GM19452 (cell line): ENCODE measurements around the gene CEP164.

ENCODE experiments used
- ATAC-seq: cut with Tn5 transposase; IDR thresholded peaks from one replicate; pipeline ENCODE4 v1.9.1; 2021; ENCODE audit not compliant: unreplicated experiment

Gene CEP164

DNA sequence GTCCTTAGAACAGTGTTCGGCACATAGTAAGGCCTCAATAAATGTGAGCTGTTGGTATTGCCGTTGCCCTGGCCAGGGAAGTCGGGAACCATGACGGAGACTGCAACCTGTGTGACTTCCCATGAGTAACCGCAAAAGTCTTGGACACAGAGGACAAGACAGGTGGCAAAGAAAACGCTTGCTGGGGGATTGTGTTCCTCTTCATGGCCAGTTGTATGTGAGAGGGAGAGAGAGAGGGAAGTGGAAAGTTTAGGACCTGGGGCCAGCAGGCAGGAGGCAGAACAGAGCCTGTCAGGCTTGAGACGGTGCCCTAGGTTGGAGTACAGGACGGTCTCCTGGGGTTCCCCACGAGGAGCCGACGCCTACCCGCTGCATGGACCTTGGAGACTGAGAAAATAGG lies 90.2 kb downstream of the CEP164 start:
- ATAC-seq: no peak

GRCh38 chr11:117418737-117419481 lies 91.3 kb downstream of the CEP164 start:
- ATAC-seq: no peak

DNA sequence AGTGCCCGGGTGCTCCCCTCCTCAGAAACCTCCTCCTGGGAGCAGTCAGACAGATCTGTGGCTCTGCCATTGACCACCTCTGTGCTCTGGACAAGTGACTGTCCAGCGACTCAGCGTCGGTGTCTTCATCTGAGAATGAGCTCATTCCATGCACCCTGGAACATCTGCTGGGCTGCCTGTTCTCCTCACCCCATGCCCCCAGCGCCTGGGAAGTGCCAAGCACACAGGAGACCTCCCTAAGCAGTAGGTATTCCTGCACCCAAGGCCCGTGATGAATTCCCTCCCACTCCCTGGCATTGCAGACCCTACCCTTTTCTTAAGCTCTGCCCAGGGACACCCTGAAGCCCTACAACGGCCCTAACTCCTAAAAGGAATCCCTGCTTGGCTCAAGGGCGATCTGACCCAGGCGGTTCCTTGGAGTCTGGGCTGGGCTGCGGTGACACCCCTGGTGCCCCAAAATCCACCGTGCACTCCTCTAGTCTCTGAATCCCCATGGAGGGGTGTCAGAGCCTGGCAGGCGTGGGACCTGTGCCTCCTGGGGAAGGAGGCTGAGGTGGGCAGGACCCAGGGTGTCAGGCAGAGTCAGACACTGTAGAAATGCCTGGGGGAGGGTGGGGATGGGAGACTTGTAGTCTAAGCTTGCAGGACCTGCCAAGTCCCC lies 92.0 kb downstream of the CEP164 start:
- no peak for ATAC-seq

DNA sequence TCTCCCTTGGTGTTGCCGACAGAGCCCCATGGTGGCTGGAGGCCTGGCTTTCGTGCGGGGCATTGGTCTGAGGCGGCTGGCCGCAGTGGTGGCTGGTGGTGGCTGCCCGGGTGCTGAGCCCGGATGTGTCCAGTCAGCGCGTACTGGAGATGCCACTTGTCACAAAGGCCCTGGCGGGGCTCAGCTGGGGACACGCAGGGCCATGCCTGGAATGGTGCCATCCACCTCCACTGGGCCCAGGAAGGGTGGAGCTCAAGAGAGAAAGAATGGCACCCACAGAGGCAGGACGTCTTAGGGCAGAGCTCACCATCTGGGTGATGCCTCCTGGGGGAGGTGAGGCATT lies 92.5 kb downstream of the CEP164 start:
- ATAC-seq: no peak

DNA sequence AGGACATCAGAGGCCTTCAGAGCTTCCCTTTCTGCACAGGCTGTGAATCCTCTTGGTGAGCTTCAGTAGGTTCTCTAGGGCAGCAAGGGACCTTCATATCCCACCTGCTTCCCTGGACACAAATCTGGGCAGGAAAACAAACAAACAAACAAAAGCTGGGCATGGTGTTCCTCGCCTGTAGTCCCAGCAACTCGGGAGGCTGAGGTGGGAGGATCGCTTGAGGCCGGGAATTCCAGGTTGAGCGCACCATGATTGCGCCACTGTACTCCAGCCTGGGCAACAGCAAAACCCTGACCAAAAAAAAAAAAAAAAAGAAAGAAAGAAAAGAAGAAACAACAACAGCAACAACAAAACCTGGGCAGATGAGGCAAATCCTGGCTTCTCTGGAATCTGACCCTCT lies 92.9 kb downstream of the CEP164 start:
- no peak for ATAC-seq

GRCh38 chr11:117421041-117421440 lies 93.4 kb downstream of the CEP164 start:
- no peak for ATAC-seq

DNA sequence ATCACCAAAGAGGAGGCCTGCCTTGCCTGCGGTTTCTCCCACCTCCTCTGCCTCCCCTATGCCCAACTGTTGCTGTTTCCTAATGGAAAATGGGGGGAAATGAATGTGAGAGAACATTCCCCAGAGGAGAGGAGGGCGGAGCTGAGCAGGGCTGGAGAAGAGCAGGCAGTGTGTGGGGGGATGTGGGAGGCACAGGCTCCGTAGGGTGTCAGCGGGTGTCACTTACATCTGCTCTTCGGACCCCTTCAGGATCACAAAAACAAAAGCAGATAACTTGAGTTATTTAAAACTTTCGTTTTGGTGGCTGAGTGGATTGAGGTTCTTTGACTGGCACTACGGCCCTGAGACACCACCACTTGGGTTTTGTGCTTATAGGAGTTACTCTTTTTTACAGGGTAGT lies 93.8 kb downstream of the CEP164 start:
- no peak for ATAC-seq

DNA sequence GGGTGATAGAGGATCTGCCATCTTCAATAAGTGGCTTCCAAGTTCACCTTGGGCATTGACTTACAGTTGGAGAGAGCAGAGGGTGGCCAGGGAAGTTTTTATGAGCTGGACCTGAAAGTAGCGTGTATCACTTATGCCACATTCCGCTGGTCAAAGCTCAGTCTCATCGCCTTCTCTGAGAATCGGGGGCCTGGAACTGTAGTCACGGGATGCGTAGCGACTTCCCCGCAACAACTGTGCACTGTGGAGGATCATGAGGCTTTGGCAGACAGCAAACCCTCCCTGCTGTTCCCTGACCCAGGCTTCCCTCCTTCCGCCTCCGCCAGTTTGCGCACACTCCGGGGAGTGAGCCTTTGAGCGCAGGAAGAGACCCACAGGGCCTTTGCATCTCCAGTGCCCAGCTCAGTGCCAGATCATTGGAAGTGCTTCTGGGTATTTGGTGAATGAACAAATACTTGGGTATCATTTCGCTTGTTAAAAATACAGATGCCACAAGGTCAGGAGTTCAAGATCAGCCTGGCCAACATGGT lies 95.5 kb downstream of the CEP164 start:
- ATAC-seq: no peak

DNA sequence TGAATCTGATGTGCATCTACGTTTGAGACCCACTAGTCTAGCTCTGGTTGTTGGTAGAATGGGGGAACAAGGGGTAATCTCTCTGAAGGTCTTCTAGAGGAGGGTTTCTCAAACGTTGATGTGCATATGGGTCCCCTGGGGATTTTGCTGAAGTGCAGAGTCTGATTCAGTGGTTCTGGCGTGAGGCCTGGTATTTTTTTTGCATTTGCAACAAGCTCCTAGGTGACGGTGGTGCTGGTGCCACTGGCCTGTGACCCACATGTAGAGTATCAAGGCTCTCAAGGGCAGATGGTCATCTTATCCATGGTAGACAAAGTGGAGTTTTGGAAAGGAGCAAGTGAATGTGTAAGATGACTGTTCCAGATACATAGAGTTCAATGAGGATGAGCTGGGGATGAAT lies 97.1 kb downstream of the CEP164 start:
- ATAC-seq: no peak

DNA sequence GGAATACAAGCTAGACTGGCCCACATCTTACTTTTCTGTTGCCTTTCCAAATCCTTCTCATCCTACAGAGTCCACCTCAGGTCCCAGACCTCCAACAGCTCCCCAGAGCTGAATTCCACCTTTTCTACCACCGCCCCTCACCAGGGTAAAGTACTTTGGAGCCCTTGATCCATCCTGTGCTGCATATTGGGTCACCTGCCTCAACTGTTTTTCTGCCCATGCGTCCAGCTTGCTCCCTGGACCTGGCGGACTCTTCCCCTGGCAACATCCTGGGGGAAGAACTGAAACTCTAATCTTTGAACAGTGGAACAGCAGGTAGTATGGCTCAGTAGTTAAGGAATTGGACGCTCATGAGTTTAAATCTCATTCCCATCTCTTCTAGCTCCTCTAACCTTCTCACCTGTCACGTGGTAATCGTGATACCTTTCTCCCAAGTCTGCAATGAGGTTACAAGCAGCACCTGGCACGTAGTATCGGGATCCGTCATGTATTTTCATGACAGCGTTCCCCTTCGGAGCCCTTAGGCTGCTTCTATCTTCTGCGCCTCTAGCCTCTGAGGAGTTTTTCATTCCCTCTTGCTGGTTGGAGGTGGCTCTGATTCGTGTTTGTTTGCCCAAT lies 98.1 kb downstream of the CEP164 start:
- ATAC-seq: no peak

DNA sequence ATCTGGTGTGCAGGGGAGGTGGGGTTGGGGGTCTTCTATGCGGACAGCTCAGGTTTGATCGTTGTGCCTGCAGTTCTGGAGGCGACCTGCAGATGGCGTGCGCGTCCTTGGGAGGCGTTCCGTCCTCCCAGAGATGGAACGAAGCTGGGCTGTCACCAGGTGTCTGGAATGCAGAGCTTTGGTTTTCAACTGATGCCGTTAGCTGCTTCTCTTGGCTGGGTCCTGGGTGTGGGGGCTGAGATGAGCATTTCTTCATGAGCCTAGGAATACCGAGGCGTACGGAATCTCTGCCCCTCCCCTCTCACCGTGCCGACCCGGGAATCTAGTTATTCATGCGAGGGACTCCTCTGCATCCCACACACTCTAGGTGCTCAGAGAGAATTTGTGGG lies 98.6 kb downstream of the CEP164 start:
- no peak for ATAC-seq

GRCh38 chr11:117426941-117427340 lies 99.3 kb downstream of the CEP164 start:
- no peak for ATAC-seq

- ATAC-seq: no peak
Measured at GRCh38 chr11:117427356-117427874, 99.8 kb downstream of the CEP164 start.

- no peak for ATAC-seq
Measured at GRCh38 chr11:117428186-117428855, 100.7 kb downstream of the CEP164 start.

DNA sequence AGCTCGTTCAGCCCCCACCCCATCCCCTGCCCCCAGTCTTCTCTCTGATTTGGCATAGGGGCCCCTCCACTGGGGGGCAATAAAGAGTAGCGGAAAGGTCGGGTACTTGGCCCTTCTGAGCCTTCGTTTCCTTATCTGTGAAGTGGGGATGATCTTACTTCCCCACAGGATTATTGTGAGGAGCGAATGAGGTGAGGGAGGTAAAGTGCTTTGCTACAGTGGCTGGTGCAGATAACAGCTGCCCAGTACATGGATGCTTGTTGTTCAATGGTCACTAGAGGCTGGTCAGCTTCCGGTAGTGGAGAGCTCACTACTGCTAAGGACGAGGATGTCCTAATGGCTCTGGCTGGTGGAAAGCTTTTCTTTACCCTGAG lies 101.2 kb downstream of the CEP164 start:
- no peak for ATAC-seq

DNA sequence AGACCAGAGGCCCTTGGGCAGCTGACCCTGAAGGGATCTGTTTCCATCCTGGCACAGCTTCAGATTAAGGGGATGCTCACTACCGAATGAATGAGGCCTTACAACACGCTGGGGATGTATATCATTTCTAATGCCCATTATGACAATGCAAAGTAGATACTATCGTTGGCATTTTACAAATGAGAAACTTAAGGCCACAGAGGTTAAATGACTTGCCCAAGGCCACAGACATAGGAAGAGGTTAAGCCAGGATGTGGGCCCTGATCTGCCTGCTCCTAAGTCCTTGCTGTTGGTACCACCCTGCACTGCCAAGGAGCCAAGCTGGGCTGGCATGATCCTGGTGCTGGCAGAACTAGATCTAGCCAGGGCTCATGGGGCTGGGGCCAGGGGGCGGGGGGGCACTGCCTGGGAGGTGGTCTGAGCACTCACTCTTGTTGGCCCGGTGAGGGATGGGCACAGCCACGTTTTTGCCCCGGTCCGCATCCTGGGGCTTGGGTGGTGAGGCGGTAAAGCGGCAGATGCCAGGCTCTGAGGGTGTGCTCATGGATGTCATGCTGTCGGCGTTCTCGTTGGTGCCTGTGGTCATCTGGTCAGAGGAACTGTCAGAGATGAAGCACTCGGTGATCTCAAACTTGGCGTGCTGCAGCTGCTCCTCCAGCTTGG lies 102.8 kb downstream of the CEP164 start:
- no peak for ATAC-seq

GRCh38 chr11:117431436-117431835 lies 103.8 kb downstream of the CEP164 start:
- ATAC-seq: no peak

DNA sequence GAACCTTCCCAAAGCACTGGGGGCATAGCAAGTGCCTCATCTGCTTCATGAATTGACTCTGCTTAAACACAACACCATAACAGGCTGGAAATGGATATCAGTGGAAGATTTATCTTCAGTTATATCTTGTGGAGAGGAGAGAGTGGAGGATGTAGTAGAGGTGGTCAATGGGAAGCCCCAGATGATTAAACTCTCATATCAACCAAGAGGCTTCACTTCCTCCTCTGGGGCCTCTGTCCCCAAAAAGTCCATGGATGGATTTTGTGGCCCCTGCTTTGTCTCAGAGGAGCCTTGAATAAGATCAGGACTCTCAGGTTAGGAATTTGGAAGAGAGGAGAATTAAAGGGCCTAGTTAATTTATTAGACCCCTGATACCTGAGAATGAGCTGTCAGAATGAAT lies 106.1 kb downstream of the CEP164 start:
- no peak for ATAC-seq

- ATAC-seq: no peak
Measured at GRCh38 chr11:117434481-117434880, 106.8 kb downstream of the CEP164 start.

- no peak for ATAC-seq
Measured at GRCh38 chr11:117435326-117435725, 107.7 kb downstream of the CEP164 start.
